ENCODE data around the gene MASP2. TPM values are rescaled to one million over a fixed set of nuclear protein-coding genes. Genes with fewer than 3 reads are reported as not detected.

Gene MASP2
- total RNA-seq, 1 experiment from 2014 or later, result 0.25 TPM

DNA sequence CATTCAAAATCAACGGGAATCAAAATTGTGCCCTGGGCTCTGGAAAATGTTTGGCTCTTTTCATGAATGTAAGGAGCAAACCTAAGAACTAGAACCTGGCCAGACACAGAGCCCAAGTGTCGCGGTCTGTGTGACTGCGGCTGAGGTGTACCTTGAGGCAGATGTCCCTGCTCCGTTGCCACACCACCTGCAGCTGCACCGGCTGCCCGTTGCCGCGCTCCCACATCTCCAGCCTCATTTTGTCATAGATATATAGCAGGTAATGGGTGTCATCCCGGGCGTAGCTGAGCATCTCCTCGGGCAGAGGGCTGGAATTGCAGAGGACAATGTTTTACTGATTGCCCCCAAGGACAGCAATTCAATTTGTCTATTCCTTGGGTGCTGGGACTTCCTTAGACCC is 33.9 kb upstream of the MASP2 start:
- Histone ChIP-seq H3K4me2 (ENCODE audit: low read length) (no peak overlapping the region), H2AFZ (ENCODE audit: low read depth, low read length, poor library complexity, severe bottlenecking) (no peak overlapping the region), H3K36me3 (ENCODE audit: control insufficient read depth in 1 of 2, insufficient read depth in 2 of 2, low read length in 2 of 2) (peaks cover 44 to 46% of the 10 kb centered on the region in 2 experiments; a peak in 3 of 4 replicates), H4K20me1 (ENCODE audit: insufficient read depth) (no peaks in the 10 kb centered on the region), H3K27me3 (ENCODE audit: insufficient read depth, low read length) (no peaks in the 10 kb centered on the region), H3K79me2 (ENCODE audit: insufficient read depth, low read length) (no peaks in the 10 kb centered on the region; the same call in 1 of the 2 replicates), H3K9ac (ENCODE audit: low read length) (no peak overlapping the region), H3K27ac (ENCODE audit: low read depth, low read length) (no peak overlapping the region), H3K9me2 (ENCODE audit: insufficient read depth) (no peaks in the 10 kb centered on the region), H3K4me1 (ENCODE audit: control insufficient read depth in 1 of 2, insufficient read depth in 2 of 2, low read length in 2 of 2) (no peaks in the 10 kb centered on the region), H3K4me3 (replicated peaks in 1 of 2; ENCODE audit: low read depth in 1 of 2, low read length in 2 of 2) (no peak overlapping the region), H3K9me3 (ENCODE audit: control insufficient read depth in 1 of 2, insufficient read depth in 1 of 2, low read depth in 1 of 2, low read length in 2 of 2) (no peaks in the 10 kb centered on the region)
- DNase-seq (ENCODE audit: low read depth, low spot score) (no peak), ATAC-seq (no peak)
- no TSS peak for BruUV-seq (replicated peaks)
- RAD21 ChIA-PET (ENCODE audit: low non-redundant PET in 1 of 2, low total read pairs in 2 of 2, uncharacterized antibody in 2 of 2, unreplicated experiment in 2 of 2), result no interaction called here
- POLR2A ChIA-PET, result no interaction called here
- CTCF ChIA-PET, result no interaction called here
- TF ChIP-seq, protein P1, sequence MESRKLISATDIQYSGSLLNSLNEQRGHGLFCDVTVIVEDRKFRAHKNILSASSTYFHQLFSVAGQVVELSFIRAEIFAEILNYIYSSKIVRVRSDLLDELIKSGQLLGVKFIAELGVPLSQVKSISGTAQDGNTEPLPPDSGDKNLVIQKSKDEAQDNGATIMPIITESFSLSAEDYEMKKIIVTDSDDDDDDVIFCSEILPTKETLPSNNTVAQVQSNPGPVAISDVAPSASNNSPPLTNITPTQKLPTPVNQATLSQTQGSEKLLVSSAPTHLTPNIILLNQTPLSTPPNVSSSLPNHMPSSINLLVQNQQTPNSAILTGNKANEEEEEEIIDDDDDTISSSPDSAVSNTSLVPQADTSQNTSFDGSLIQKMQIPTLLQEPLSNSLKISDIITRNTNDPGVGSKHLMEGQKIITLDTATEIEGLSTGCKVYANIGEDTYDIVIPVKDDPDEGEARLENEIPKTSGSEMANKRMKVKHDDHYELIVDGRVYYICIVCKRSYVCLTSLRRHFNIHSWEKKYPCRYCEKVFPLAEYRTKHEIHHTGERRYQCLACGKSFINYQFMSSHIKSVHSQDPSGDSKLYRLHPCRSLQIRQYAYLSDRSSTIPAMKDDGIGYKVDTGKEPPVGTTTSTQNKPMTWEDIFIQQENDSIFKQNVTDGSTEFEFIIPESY (IDR thresholded peaks at IDR 0.05; ENCODE audit: extremely low read depth, insufficient replicate concordance, low read length), result no peak
- TF ChIP-seq EZH2 (IDR thresholded peaks at IDR 0.05), result no peak
- no peak for TF ChIP-seq SP1 (IDR thresholded peaks at IDR 0.05; ENCODE audit: low read depth)
- TF ChIP-seq RAD21 (IDR thresholded peaks at IDR 0.05; ENCODE audit: low read depth), result no peak
- TF ChIP-seq EZH2phosphoT487 (IDR thresholded peaks at IDR 0.05; ENCODE audit: borderline replicate concordance), result no peak
- TF ChIP-seq EGR1 (IDR thresholded peaks at IDR 0.05; ENCODE audit: low read depth), result no peak
- no peak for TF ChIP-seq ELF1 (IDR thresholded peaks at IDR 0.05; ENCODE audit: borderline replicate concordance, low read depth)
- no peak for TF ChIP-seq SRF (IDR thresholded peaks at IDR 0.05; ENCODE audit: low read depth)
- TF ChIP-seq TCF7L2 (IDR thresholded peaks at IDR 0.05; ENCODE audit: borderline replicate concordance, extremely low read depth, insufficient read depth, insufficient read length), result no peak
- no peak for TF ChIP-seq YY1 (IDR thresholded peaks at IDR 0.05; ENCODE audit: extremely low read depth, insufficient replicate concordance, low read depth, low read length)
- no peak for TF ChIP-seq SIN3A (IDR thresholded peaks at IDR 0.05; ENCODE audit: low read depth)
- TF ChIP-seq FOSL1 (IDR thresholded peaks at IDR 0.05; ENCODE audit: low read depth), result no peak
- intact Hi-C loops (cut with micrococcal nuclease), result no loop called here
